HEK293 (cell line): ENCODE results near the gene MRPL11.

ENCODE experiments used
- CTCF ChIP-seq: fragments of 450-650 bp; formaldehyde crosslinking; IDR thresholded peaks from 2 replicates; pipeline ENCODE4 v1.5.1; 2016; ENCODE audit warnings: missing biosample characterization, missing genetic modification characterization
- FEZF1 ChIP-seq: fragments of 450-650 bp; formaldehyde crosslinking; IDR thresholded peaks from 2 replicates; pipeline ENCODE4 v1.5.1; 2016; ENCODE audit warnings: missing biosample characterization, missing genetic modification characterization
- HIC1 ChIP-seq: fragments of 450-650 bp; formaldehyde crosslinking; IDR thresholded peaks from 2 replicates; pipeline ENCODE4 v1.5.1; 2016; ENCODE audit warnings: missing biosample characterization, missing genetic modification characterization
- ZNF639 ChIP-seq: fragments of 450-650 bp; formaldehyde crosslinking; IDR thresholded peaks from 2 replicates; pipeline ENCODE4 v1.5.1; 2016; ENCODE audit warnings: missing biosample characterization, missing genetic modification characterization

- TF ChIP-seq CTCF (tag by site-specific recombination) (no peak), FEZF1 (no peak), ZNF639 (tag by site-specific recombination) (no peak), HIC1 (tag by site-specific recombination) (no peak)
Observed at GRCh38 chr11:66469441-66469840, 30.8 kb upstream of the MRPL11 start.
